ENCODE results near the gene SLC22A14. TPM values are rescaled to one million over a fixed set of nuclear protein-coding genes. Genes with fewer than 3 reads are reported as not detected.

SLC22A14 gene
- total RNA-seq, 2 experiments from 2014 or later = not detected

GRCh38 chr3:38325256-38325655 lies 43.2 kb downstream of the SLC22A14 start:
- Mint-ChIP-seq H3K9me3 (ENCODE audit: low read depth) (no peaks in the 10 kb centered on the region), H3K36me3 (no peaks in the 10 kb centered on the region), H3K27ac (no peak overlapping the region), H3K4me1 (peaks cover 4% of the 10 kb centered on the region), H3K4me3 (no peak overlapping the region), H3K27me3 (peaks cover 12% of the 10 kb centered on the region)
- CTCF ChIA-PET = no interaction called here
- no peak for DNase-seq
- ATAC-seq = no peak

DNA sequence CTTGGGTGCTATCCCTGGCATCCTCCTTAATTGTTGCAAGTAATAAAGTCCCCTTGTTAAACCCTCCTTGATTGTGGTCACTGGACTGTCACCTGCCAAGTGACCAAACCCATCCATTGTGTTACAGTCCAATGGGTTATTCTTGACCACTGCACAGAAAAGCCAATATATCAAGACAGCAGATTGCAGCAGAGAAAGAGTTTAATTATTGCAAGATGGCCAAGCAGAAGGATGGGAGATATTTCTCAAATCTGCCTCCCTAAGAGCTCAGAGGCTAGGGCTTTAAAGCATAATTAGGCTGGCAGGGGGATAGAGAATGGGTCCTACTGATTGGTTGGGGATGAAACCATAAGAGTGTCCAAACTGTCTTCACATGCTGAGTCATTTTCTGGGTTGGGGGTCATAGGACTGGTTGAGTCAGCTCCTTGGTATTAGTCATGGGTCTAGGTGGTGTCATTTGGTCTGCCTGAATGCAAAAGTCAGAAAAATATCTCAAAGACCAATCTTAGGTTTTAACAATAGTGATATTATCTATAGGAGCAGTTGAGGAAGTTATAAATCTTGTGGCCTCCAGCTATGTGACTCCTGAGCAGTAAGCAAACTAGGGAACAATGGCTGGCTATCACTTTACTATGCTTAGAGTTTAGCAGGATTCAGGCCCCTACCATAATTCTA lies 45.4 kb downstream of the SLC22A14 start:
- Mint-ChIP-seq H3K27me3 (peaks cover 6% of the 10 kb centered on the region), H3K36me3 (no peaks in the 10 kb centered on the region), H3K9me3 (ENCODE audit: low read depth) (no peaks in the 10 kb centered on the region), H3K27ac (no peak overlapping the region), H3K4me3 (no peak overlapping the region), H3K4me1 (peaks cover 4% of the 10 kb centered on the region)
- ATAC-seq (peak; percentile 49), DNase-seq (no peak)
- CTCF ChIA-PET = interaction anchor here (2.1 kb wide), 1 partner anchor 19 kb away, joined by 11 read pairs; the partner anchor contains the start of gene XYLB

DNA sequence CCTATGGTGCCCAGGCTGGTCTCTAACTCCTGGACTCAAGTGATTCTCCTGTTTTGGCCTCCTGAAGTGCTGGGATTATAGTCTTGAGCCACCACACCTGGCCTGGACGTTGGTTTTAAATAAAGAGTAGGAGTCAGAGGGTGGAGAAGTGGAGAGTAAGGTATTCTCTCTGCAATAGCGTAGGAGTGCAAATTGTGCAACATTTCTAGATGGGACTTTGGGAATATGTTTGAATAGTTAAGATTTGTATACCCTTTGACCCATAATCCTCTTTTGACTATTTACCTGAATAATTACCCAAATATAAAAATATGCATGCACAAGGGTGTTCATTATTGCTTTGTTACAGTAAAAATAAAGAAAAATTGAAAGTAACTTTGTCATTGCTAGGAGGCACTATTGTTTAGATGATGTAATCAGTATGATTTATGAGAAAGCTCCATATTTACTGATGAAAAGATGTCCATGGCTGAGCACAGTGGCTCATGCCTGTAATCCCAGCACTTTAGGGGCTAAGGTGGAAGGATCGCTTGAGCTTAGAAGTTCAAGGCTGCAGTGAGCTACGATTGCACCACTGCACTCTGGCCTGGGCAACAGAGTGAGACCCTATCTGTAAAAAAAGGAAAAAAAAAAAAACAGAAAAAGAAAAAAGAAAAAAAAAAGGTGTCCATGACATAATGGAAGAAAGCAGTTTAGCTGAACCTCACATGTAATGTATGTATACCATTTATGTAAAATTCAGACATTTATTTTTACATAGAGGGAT lies 49.3 kb downstream of the SLC22A14 start:
- Mint-ChIP-seq H3K27me3 (peaks cover 7% of the 10 kb centered on the region), H3K9me3 (ENCODE audit: low read depth) (no peaks in the 10 kb centered on the region), H3K4me1 (peaks cover 11% of the 10 kb centered on the region), H3K4me3 (no peak overlapping the region), H3K36me3 (no peaks in the 10 kb centered on the region), H3K27ac (no peak overlapping the region)
- ATAC-seq = no peak
- no peak for DNase-seq
- CTCF ChIA-PET = interaction anchor here (0.6 to 1.2 kb wide), 4 partner anchors 16 to 960 kb away, joined by 3 read pairs; partner anchors contain the start of gene XYLB

GRCh38 chr3:38332201-38332600 lies 50.1 kb downstream of the SLC22A14 start:
- no peak for DNase-seq
- Mint-ChIP-seq H3K9me3 (ENCODE audit: low read depth) (no peaks in the 10 kb centered on the region), H3K27me3 (peaks cover 7% of the 10 kb centered on the region), H3K4me3 (no peak overlapping the region), H3K36me3 (no peaks in the 10 kb centered on the region), H3K4me1 (peaks cover 11% of the 10 kb centered on the region), H3K27ac (no peak overlapping the region)
- no peak for ATAC-seq
- CTCF ChIA-PET = interaction anchor here (0.6 to 1.2 kb wide), 2 partner anchors 356 to 960 kb away, joined by 3 read pairs; no protein-coding TSS in a partner anchor

- CTCF ChIA-PET = interaction anchor here (1.0 to 1.4 kb wide), 4 partner anchors 9 to 12 kb away, joined by 3 to 6 read pairs (median 4); partner anchors contain the start of gene XYLB
- ATAC-seq (no peak), DNase-seq (no peak)
- no peaks in the 10 kb centered on the region for H3K9me3 Mint-ChIP-seq (ENCODE audit: low read depth)
- H3K36me3 Mint-ChIP-seq = no peaks in the 10 kb centered on the region
- H3K27ac Mint-ChIP-seq = no peak overlapping the region
- H3K27me3 Mint-ChIP-seq = peaks cover 12% of the 10 kb centered on the region
- H3K4me1 Mint-ChIP-seq = peaks cover 7% of the 10 kb centered on the region
- H3K4me3 Mint-ChIP-seq = no peak overlapping the region
These were observed 52.3 kb downstream of the SLC22A14 start for GRCh38 chr3:38334142-38335055.

DNA sequence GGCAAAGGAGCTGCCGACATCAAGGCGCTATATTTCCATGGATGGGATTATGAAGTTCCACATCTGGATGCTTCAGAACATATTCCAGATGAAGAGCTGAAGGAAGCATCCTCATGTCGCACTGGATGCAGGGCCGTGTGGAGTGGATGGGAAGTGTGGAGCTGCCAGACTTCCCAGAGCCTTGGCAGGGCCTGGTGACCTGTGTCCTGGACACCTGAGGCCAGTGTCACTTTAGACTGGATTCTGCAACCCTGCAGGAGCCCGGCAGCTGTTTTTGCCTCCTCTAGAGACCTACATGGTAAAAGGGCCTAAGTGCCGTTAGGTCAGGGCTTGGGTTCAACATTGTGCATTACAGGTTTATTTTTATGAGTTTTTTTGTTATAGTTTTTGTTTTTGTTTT lies 53.2 kb downstream of the SLC22A14 start:
- CTCF ChIA-PET = interaction anchor here (0.6 to 1.4 kb wide), 2 partner anchors 10 to 218 kb away, joined by 3 to 6 read pairs; no protein-coding TSS in a partner anchor
- ATAC-seq (no peak), DNase-seq (no peak)
- H3K4me1 Mint-ChIP-seq = peaks cover 7% of the 10 kb centered on the region
- H3K27ac Mint-ChIP-seq = no peak overlapping the region
- peaks cover 21% of the 10 kb centered on the region for H3K27me3 Mint-ChIP-seq
- H3K36me3 Mint-ChIP-seq = no peaks in the 10 kb centered on the region
- H3K4me3 Mint-ChIP-seq = no peak overlapping the region
- no peaks in the 10 kb centered on the region for H3K9me3 Mint-ChIP-seq (ENCODE audit: low read depth)

GRCh38 chr3:38337703-38338102 lies 55.6 kb downstream of the SLC22A14 start:
- no peaks in the 10 kb centered on the region for H3K36me3 Mint-ChIP-seq
- H3K4me3 Mint-ChIP-seq = no peak overlapping the region
- H3K9me3 Mint-ChIP-seq (ENCODE audit: low read depth) = no peaks in the 10 kb centered on the region
- H3K27me3 Mint-ChIP-seq = peaks cover 26% of the 10 kb centered on the region
- ATAC-seq (no peak), DNase-seq (no peak)
- H3K4me1 Mint-ChIP-seq = peaks cover 7% of the 10 kb centered on the region
- CTCF ChIA-PET = interaction anchor here (1.2 kb wide), 1 partner anchor 9 kb away, joined by 3 read pairs; the partner anchor contains the start of gene XYLB
- H3K27ac Mint-ChIP-seq = no peak overlapping the region

GRCh38 chr3:38343797-38344594 lies 61.9 kb downstream of the SLC22A14 start:
- CTCF ChIA-PET = interaction anchor here (0.8 to 3.9 kb wide), 9 partner anchors 10 to 370 kb away, joined by 3 to 32 read pairs (median 5); partner anchors contain the start of gene EXOG
- Mint-ChIP-seq H3K36me3 (peaks cover 2% of the 10 kb centered on the region), H3K27ac (no peak overlapping the region), H3K9me3 (ENCODE audit: low read depth) (no peaks in the 10 kb centered on the region), H3K4me3 (no peak overlapping the region), H3K4me1 (peaks cover 14% of the 10 kb centered on the region), H3K27me3 (peaks cover 23% of the 10 kb centered on the region)
- DNase-seq (no peak), ATAC-seq (no peak)

DNA sequence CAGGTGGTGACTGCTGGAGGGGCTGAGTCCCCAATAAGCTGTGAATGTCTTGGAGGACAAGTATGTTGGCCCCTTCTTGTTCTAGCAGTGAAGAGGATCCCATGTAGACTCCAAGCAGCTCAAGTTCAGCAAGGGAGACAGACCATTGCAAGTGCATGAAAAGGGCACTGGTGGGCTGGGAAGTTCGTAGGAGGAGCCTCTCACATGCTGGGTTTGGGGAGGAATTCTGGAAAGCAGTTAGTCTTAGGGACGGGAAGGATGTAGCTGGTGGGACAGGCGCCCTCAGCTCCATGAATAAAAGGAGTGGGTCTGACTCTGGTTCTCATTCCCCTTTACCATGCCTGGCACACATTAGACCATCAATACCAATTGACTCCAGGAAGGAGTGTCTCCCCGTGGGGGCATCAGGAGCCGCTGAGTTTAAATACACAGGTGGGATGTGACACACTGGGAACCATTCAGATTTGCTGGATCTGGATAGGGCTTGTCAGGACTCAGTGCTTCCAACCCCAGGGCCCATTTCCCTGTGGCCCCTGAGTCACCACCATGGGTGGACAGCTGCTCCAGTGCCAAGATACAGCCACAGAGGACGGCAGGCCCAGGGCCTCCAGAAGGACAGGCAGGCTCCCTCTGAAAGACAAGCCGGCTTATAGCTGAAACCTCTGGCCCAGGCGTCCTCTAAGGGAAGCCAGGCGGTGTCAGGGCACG lies 63.9 kb downstream of the SLC22A14 start:
- peaks cover 2% of the 10 kb centered on the region for H3K36me3 Mint-ChIP-seq
- H3K4me1 Mint-ChIP-seq = peaks cover 14% of the 10 kb centered on the region
- DNase-seq (no peak), ATAC-seq (peak; percentile 34)
- H3K27me3 Mint-ChIP-seq = peaks cover 8% of the 10 kb centered on the region
- peak overlapping the region; percentile 62 for H3K4me3 Mint-ChIP-seq
- H3K27ac Mint-ChIP-seq = peak overlapping the region; percentile 58
- H3K9me3 Mint-ChIP-seq (ENCODE audit: low read depth) = no peaks in the 10 kb centered on the region
- CTCF ChIA-PET = interaction anchor here (0.9 to 3.9 kb wide), 45 partner anchors 9 to 491 kb away, joined by 3 to 78 read pairs (median 5); partner anchors contain the start of genes ACAA1, ACVR2B and EXOG

DNA sequence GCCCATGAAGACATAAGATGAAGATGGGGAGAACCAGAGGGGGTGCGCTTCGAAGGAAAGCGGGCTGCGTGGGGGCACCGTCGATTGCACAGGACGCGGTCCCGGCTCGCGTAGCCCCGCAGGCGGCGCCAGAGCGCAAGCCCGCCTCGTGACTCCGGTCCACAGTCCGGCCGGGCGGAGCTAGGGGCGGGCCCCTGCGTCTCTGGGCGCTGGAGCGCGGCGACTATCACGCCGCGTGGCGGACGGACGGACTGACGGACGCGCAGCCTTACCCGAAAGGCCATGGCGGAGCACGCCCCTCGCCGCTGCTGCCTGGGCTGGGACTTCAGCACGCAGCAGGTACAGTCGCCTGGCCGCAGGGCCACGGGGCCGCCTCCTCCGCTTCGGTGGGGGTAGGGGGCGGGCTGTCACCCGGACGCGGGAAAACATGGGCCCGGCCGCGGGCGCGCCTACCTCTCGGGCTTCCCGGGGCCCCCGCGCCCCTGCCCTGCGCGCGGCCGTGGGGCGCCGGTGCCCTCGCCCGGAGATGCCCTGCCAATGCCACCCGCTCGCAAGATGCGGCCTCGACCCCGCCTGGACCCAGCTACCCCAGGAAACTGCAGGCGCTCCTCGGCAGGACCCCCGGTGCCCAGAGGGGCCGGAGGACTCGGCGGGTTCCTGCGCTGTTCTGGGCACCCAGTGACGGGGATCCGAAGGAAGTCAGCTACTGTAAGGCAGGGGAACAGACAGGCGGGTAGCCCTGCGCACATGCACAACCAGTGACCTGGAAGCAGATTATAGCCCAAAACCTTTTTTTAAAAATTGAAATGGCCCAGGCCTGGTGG lies 64.7 kb downstream of the SLC22A14 start, which contains the start of gene XYLB:
TSS of gene XYLB (plus strand) at position 199 of the 824 bp plus-strand sequence. CDS start at position 283, 84 bp downstream.
- CTCF ChIA-PET = interaction anchor here (0.6 to 3.9 kb wide), 54 partner anchors 8 to 492 kb away, joined by 3 to 78 read pairs (median 4); partner anchors contain the start of genes ACAA1, ACVR2B, EXOG and OXSR1
- Mint-ChIP-seq H3K4me1 (peaks cover 14% of the 10 kb centered on the region), H3K27me3 (peaks cover 8% of the 10 kb centered on the region), H3K4me3 (peak within 1 kb of the TSS; percentile 64), H3K36me3 (peaks cover 4% of the 10 kb centered on the region), H3K27ac (peak within 1 kb of the TSS; percentile 58), H3K9me3 (ENCODE audit: low read depth) (no peaks in the 10 kb centered on the region)
- peak; percentile 99 for ATAC-seq
- peak; percentile 87 for DNase-seq

All from activated CD8-positive, alpha-beta memory T cell treated with anti-CD3 and anti-CD28 coated beads, Interleukin-2, amount 10 ng/mL, durations not matched to agents 7 days and 5 days (primary cell).